Measurements from ENCODE around the gene PHKB. TPM values are rescaled to one million over a fixed set of nuclear protein-coding genes. Genes with fewer than 3 reads are reported as not detected.

The PHKB gene
- polyA plus RNA-seq, 1 experiment, result 78.7 TPM

DNA sequence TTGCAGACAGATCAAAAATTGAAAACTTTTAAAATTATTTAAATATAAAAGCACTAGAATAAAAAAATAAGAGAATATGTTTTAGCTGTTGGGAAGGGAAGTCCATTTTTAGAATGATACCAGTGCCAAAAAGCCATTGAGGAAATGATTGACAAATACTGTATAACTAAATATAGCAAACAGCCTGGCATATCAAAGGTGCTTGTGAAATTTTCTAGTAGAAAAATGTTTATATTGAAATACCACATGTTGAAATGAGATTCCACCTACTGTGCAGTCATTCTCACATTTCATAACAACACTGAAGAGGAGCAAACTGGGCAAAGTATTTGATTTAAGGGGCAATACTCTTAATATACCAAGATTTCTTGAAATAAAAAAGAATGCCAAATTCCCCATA lies 183.5 kb downstream of the PHKB start:
- CTCF ChIA-PET, result no interaction called here
- no peaks in the 10 kb centered on the region for H3K9me3 ChIP-seq (ENCODE audit: control insufficient read depth, insufficient read depth, low read length)
- no peaks in the 10 kb centered on the region for H3K27me3 ChIP-seq (ENCODE audit: control insufficient read depth, insufficient read depth, low read length)
- POLR2A ChIA-PET, result no interaction called here
- no peak overlapping the region for H3K27ac ChIP-seq (ENCODE audit: low read depth, low read length)
- TF ChIP-seq, protein P1, sequence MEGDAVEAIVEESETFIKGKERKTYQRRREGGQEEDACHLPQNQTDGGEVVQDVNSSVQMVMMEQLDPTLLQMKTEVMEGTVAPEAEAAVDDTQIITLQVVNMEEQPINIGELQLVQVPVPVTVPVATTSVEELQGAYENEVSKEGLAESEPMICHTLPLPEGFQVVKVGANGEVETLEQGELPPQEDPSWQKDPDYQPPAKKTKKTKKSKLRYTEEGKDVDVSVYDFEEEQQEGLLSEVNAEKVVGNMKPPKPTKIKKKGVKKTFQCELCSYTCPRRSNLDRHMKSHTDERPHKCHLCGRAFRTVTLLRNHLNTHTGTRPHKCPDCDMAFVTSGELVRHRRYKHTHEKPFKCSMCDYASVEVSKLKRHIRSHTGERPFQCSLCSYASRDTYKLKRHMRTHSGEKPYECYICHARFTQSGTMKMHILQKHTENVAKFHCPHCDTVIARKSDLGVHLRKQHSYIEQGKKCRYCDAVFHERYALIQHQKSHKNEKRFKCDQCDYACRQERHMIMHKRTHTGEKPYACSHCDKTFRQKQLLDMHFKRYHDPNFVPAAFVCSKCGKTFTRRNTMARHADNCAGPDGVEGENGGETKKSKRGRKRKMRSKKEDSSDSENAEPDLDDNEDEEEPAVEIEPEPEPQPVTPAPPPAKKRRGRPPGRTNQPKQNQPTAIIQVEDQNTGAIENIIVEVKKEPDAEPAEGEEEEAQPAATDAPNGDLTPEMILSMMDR (IDR thresholded peaks at IDR 0.05; ENCODE audit: low read depth, low read length), result no peak
- H3K4me3 ChIP-seq (ENCODE audit: low read depth, low read length), result no peak overlapping the region
- no peak for DNase-seq (ENCODE audit: low read depth, low spot score)

DNA sequence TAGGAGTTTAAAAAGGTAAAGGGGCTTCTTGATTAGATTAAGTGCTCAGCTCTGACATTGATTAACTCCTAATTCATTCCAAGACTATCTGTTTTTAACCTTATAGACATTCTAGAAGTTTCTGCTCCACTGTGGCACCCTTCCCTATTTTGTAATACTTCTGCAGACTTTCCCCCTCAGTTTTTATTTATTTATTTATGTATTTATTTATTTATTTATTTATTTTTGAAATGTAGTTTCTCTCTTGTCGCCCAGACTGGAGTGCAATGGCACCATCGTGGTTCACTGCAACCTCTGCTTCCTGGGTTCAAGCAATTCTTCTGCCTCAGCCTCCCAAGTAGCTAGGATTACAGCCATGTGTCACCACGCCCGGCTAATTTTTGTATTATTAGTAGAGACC lies 185.8 kb downstream of the PHKB start:
- TF ChIP-seq, protein P1 (IDR thresholded peaks at IDR 0.05; ENCODE audit: low read depth, low read length), result no peak
- ChIA-PET POLR2A (no interaction called here), CTCF (no interaction called here)
- Histone ChIP-seq H3K4me3 (ENCODE audit: low read depth, low read length) (no peak overlapping the region), H3K9me3 (ENCODE audit: control insufficient read depth, insufficient read depth, low read length) (no peaks in the 10 kb centered on the region), H3K27ac (ENCODE audit: low read depth, low read length) (no peak overlapping the region), H3K27me3 (ENCODE audit: control insufficient read depth, insufficient read depth, low read length) (no peaks in the 10 kb centered on the region)
- DNase-seq (ENCODE audit: low read depth, low spot score), result no peak

GRCh38 chr16:47657032-47657431 lies 195.9 kb downstream of the PHKB start:
- ChIA-PET POLR2A (no interaction called here), CTCF (interaction anchor here (0.6 kb wide), 1 partner anchor 93 kb away, joined by 5 read pairs; no protein-coding TSS in a partner anchor)
- Histone ChIP-seq H3K27me3 (ENCODE audit: control insufficient read depth, insufficient read depth, low read length) (no peaks in the 10 kb centered on the region), H3K4me3 (ENCODE audit: low read depth, low read length) (no peak overlapping the region), H3K9me3 (ENCODE audit: control insufficient read depth, insufficient read depth, low read length) (no peaks in the 10 kb centered on the region), H3K27ac (ENCODE audit: low read depth, low read length) (no peak overlapping the region)
- no peak for DNase-seq (ENCODE audit: low read depth, low spot score)
- TF ChIP-seq, protein P1 (IDR thresholded peaks at IDR 0.05; ENCODE audit: low read depth, low read length), result no peak

DNA sequence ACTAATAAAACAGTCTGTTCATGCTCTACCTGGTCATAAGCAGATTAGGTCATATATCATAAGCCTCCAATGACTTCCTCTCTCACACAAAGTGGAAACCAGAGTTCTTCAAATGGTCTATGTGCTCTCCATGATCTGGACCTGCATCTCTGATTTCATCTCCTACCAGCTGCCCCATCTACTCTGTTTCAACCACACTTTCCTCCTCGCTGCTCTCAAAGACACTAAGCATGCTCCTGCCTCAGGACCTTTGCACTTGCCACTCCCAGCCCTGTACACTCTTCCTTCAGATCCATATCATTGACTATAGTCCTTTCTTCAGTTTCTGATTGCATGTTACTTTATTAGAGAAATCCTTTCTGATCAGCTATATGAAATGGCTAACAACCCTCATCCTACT lies 196.8 kb downstream of the PHKB start:
- DNase-seq (ENCODE audit: low read depth, low spot score), result no peak
- ChIA-PET CTCF (no interaction called here), POLR2A (interaction anchor here (0.5 kb wide), 1 partner anchor 248 kb away, joined by 3 read pairs; no protein-coding TSS in a partner anchor)
- H3K4me3 ChIP-seq (ENCODE audit: low read depth, low read length), result no peak overlapping the region
- TF ChIP-seq, protein P1 (IDR thresholded peaks at IDR 0.05; ENCODE audit: low read depth, low read length), result no peak
- H3K27me3 ChIP-seq (ENCODE audit: control insufficient read depth, insufficient read depth, low read length), result no peaks in the 10 kb centered on the region
- H3K9me3 ChIP-seq (ENCODE audit: control insufficient read depth, insufficient read depth, low read length), result no peaks in the 10 kb centered on the region
- H3K27ac ChIP-seq (ENCODE audit: low read depth, low read length), result no peak overlapping the region

- Histone ChIP-seq H3K4me3 (ENCODE audit: low read depth, low read length) (no peak overlapping the region), H3K27ac (ENCODE audit: low read depth, low read length) (no peak overlapping the region), H3K9me3 (ENCODE audit: control insufficient read depth, insufficient read depth, low read length) (no peaks in the 10 kb centered on the region), H3K27me3 (ENCODE audit: control insufficient read depth, insufficient read depth, low read length) (no peaks in the 10 kb centered on the region)
- TF ChIP-seq, protein P1 (IDR thresholded peaks at IDR 0.05; ENCODE audit: low read depth, low read length), result no peak
- no peak for DNase-seq (ENCODE audit: low read depth, low spot score)
- ChIA-PET CTCF (no interaction called here), POLR2A (no interaction called here)
Measured at GRCh38 chr16:47660540-47660939, 199.4 kb downstream of the PHKB start.
